Skeletal muscle tissue (tissue), 4 donors: ENCODE measurements around the gene ITGB5. TPM values are rescaled to one million over a fixed set of nuclear protein-coding genes. Genes with fewer than 3 reads are reported as not detected.
A peak's percentile ranks its signal among the peaks of the same experiment; 100 is the strongest.

ENCODE experiments used
- H3K27ac ChIP-seq: one replicate; pipeline ENCODE4 v1.7.0; 2013; ENCODE audit warnings: mild to moderate bottlenecking, low read depth, low read length, inconsistent platforms
- H3K27me3 ChIP-seq, 3 donors: one replicate each; pipeline ENCODE4 v1.7.0; 2013; ENCODE audit warnings: low read length in 3 of 3; ENCODE audit not compliant: control insufficient read depth in 3 of 3, insufficient read depth in 3 of 3
- H3K36me3 ChIP-seq, 3 donors: one replicate each; pipeline ENCODE4 v1.7.0; 2013; ENCODE audit warnings: low read length in 3 of 3; ENCODE audit not compliant: control insufficient read depth in 3 of 3, insufficient read depth in 3 of 3
- H3K4me1 ChIP-seq, 3 donors: one replicate each; pipeline ENCODE4 v1.7.0; 2013; ENCODE audit warnings: low read length in 3 of 3, mild to moderate bottlenecking in 3 of 3; ENCODE audit not compliant: control insufficient read depth in 3 of 3, insufficient read depth in 3 of 3
- H3K4me3 ChIP-seq, 3 donors: one replicate each; pipeline ENCODE4 v1.7.0; 2013; ENCODE audit warnings: low read length in 3 of 3
- H3K9ac ChIP-seq, 3 donors: one replicate each; pipeline ENCODE4 v1.7.0; 2013; ENCODE audit warnings: low read length in 3 of 3, mild to moderate bottlenecking in 3 of 3, moderate library complexity in 2 of 3, low read depth in 1 of 3
- H3K9me3 ChIP-seq, 3 donors: one replicate each; pipeline ENCODE4 v1.7.0; 2013; ENCODE audit warnings: low read length in 3 of 3; ENCODE audit not compliant: control insufficient read depth in 3 of 3
- total RNA-seq: library from RNA; depleted of rRNA; stranded (reverse); fragments of >200 nt; gene quantifications from one replicate; pipeline ENCODE4 v1.2.3, GENCODE V29; 2014
- donor health status: Osteomylitis.

The ITGB5 gene
- total RNA-seq, 1 donor from 2014 or later: 24.0 TPM

- Histone ChIP-seq H3K27me3 (no peaks in the 10 kb centered on the region), H3K9me3 (no peaks in the 10 kb centered on the region), H3K36me3 (peaks cover 4 to 14% (median 7%) of the 10 kb centered on the region in 3 donors), H3K9ac (no peak overlapping the region), H3K27ac (no peak overlapping the region), H3K4me3 (no peak overlapping the region), H3K4me1 (peaks cover 0 to 3% (median 0%) of the 10 kb centered on the region in 3 donors)
Observed at GRCh38 chr3:124867511-124867910, 19.7 kb downstream of the ITGB5 start.

DNA sequence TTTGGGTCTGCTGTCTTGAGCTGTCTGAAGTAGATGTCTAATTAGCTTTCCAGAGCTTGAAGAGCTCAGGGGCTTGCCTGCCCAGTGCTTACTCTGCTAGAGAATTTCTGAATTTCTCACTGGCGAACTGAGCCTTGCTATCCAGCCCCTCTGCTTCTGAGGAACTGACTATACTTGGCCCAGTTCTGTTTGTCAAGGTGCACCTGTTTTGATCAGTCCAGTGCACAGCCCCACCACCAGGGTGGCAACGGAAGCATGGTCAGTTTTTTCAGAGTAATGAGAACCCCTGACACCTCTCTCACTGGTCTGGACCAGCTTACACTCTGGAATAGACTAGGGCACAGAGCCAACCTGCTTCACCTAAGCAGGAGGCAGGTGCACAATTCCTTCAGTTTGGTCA, 25.2 kb downstream of the ITGB5 start:
- H3K4me1 ChIP-seq: peaks cover 0 to 22% (median 10%) of the 10 kb centered on the region in 3 donors
- no peak overlapping the region for H3K27ac ChIP-seq
- H3K9ac ChIP-seq: no peak overlapping the region
- H3K36me3 ChIP-seq: peaks cover 1 to 3% (median 2%) of the 10 kb centered on the region in 3 donors
- H3K27me3 ChIP-seq: no peaks in the 10 kb centered on the region
- no peak overlapping the region for H3K4me3 ChIP-seq
- no peaks in the 10 kb centered on the region for H3K9me3 ChIP-seq

- Histone ChIP-seq H3K4me1 (peaks cover 0 to 22% (median 10%) of the 10 kb centered on the region in 3 donors), H3K27ac (no peak overlapping the region), H3K36me3 (peaks cover under 1 to 3% (median 3%) of the 10 kb centered on the region in 3 donors), H3K9ac (no peak overlapping the region), H3K9me3 (no peaks in the 10 kb centered on the region), H3K4me3 (no peak overlapping the region), H3K27me3 (no peaks in the 10 kb centered on the region)
Observed at GRCh38 chr3:124861041-124861440, 26.1 kb downstream of the ITGB5 start.

GRCh38 chr3:124860599-124860998, 26.6 kb downstream of the ITGB5 start:
- Histone ChIP-seq H3K36me3 (peaks cover 3% of the 10 kb centered on the region in 3 donors), H3K27ac (no peak overlapping the region), H3K9ac (no peak overlapping the region), H3K27me3 (no peaks in the 10 kb centered on the region), H3K4me1 (peaks cover 0 to 22% (median 10%) of the 10 kb centered on the region in 3 donors), H3K4me3 (no peak overlapping the region), H3K9me3 (no peaks in the 10 kb centered on the region)

GRCh38 chr3:124859025-124859424, 28.1 kb downstream of the ITGB5 start:
- Histone ChIP-seq H3K9ac (no peak overlapping the region), H3K9me3 (no peaks in the 10 kb centered on the region), H3K27ac (peak overlapping the region; percentile 14), H3K4me1 (peaks cover 0 to 22% (median 10%) of the 10 kb centered on the region in 3 donors), H3K27me3 (no peaks in the 10 kb centered on the region), H3K4me3 (no peak overlapping the region), H3K36me3 (peaks cover 3 to 6% (median 6%) of the 10 kb centered on the region in 3 donors)

DNA sequence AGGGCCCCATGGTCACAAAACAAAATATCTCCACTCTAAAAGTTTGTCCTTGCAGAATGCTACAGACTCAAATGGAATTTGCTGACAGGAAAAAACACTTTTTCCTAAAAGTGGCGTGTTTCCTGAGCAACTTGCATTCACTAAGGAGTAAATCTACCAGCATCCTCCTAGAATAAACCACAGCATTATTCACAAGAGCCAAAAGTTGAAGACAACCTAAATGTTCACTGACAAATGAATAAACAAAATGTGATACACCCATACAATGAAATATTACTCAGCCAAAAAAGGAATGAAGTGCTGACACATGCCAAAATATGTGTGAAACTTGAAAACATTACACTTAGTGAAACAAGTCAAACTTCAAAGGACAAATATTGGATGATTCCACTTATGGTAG, 28.9 kb downstream of the ITGB5 start:
- H3K9ac ChIP-seq: no peak overlapping the region
- no peaks in the 10 kb centered on the region for H3K27me3 ChIP-seq
- H3K9me3 ChIP-seq: no peaks in the 10 kb centered on the region
- H3K4me1 ChIP-seq: peaks cover 0 to 22% (median 10%) of the 10 kb centered on the region in 3 donors
- peaks cover 3 to 6% (median 6%) of the 10 kb centered on the region in 3 donors for H3K36me3 ChIP-seq
- H3K4me3 ChIP-seq: no peak overlapping the region
- H3K27ac ChIP-seq: no peak overlapping the region

DNA sequence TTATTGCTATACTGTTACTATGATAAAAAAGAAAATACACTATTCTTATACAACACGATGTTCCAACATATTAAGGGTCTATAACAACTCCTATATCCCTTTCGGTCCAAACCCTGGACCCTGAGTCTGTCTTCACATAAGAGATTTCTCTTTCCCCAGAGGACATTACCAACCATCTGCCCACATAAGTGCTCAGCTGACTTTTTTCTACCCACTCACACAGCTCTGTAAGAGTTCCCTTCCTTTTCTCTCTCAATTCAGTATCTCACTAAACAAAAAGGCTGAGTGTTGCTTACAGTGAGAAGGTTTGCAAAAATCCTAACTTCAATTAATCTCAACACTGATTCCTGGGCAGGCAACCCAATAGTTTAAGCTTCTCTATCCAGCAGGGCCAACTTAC, 30.5 kb downstream of the ITGB5 start:
- Histone ChIP-seq H3K4me1 (peaks cover 0 to 20% (median 10%) of the 10 kb centered on the region in 3 donors), H3K36me3 (peaks cover 3 to 6% (median 6%) of the 10 kb centered on the region in 3 donors), H3K4me3 (no peak overlapping the region), H3K9me3 (no peaks in the 10 kb centered on the region), H3K27me3 (no peaks in the 10 kb centered on the region), H3K9ac (no peak overlapping the region), H3K27ac (no peak overlapping the region)

DNA sequence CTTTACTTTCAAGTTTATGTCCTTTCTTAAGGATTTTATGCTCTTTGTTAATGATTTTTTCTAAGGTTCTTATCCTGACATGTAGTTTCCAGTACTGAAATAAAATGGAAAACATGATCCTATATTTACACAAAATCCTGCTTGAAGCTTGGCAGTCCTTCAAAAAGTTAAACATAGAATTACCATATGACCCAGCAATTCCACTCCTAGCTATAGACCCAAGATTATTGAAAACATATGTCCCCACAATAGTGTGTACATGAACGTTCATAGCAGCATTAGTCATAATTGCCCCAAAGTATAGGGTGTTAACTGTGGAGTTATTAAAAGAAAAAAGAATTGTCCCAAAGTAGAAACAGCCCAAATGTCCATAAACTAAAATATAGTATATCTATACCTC, 33.2 kb downstream of the ITGB5 start:
- no peak overlapping the region for H3K4me3 ChIP-seq
- no peaks in the 10 kb centered on the region for H3K27me3 ChIP-seq
- H3K4me1 ChIP-seq: peaks cover 0 to 5% (median 2%) of the 10 kb centered on the region in 3 donors
- peaks cover 1 to 6% (median 6%) of the 10 kb centered on the region in 3 donors for H3K36me3 ChIP-seq
- H3K27ac ChIP-seq: no peak overlapping the region
- H3K9me3 ChIP-seq: no peaks in the 10 kb centered on the region
- H3K9ac ChIP-seq: no peak overlapping the region

GRCh38 chr3:124853446-124853845, 33.7 kb downstream of the ITGB5 start:
- peaks cover 1 to 6% (median 6%) of the 10 kb centered on the region in 3 donors for H3K36me3 ChIP-seq

GRCh38 chr3:124851905-124852304, 35.3 kb downstream of the ITGB5 start:
- H3K9ac ChIP-seq: no peak overlapping the region
- no peak overlapping the region for H3K4me3 ChIP-seq
- no peaks in the 10 kb centered on the region for H3K4me1 ChIP-seq
- H3K9me3 ChIP-seq: no peaks in the 10 kb centered on the region
- H3K27me3 ChIP-seq: no peaks in the 10 kb centered on the region
- H3K36me3 ChIP-seq: peaks cover 8 to 17% (median 9%) of the 10 kb centered on the region in 3 donors
- H3K27ac ChIP-seq: no peak overlapping the region

More at GRCh38 chr3:124853446-124853845, 33.7 kb downstream of the ITGB5 start:
- peaks cover 0 to 3% (median 0%) of the 10 kb centered on the region in 3 donors for H3K4me1 ChIP-seq
- no peak overlapping the region for H3K27ac ChIP-seq
- no peak overlapping the region for H3K9ac ChIP-seq
- no peaks in the 10 kb centered on the region for H3K9me3 ChIP-seq
- H3K4me3 ChIP-seq: no peak overlapping the region
- H3K27me3 ChIP-seq: no peaks in the 10 kb centered on the region
